ENCODE results near the gene GPR37L1.
"Not testable (repeated sequence)": the region's sequence is repeated elsewhere in the genome, so short reads cannot be mapped to it uniquely, and the experiment has no call there.

Gene GPR37L1

GRCh38 chr1:202107801-202108731 lies 14.7 kb upstream of the GPR37L1 start:
- DNase-seq (ENCODE audit: low read depth in 2 of 2): no peak

- no peak for DNase-seq (ENCODE audit: low read depth in 2 of 2)
Measured at GRCh38 chr1:202110977-202111376, 11.7 kb upstream of the GPR37L1 start.

GRCh38 chr1:202111589-202111988 lies 11.1 kb upstream of the GPR37L1 start:
- not testable (repeated sequence) for DNase-seq (ENCODE audit: low read depth in 2 of 2)

GRCh38 chr1:202112859-202113689 lies 9.6 kb upstream of the GPR37L1 start:
- DNase-seq (ENCODE audit: low read depth in 2 of 2): no peak

GRCh38 chr1:202113690-202114300 lies 8.9 kb upstream of the GPR37L1 start:
- DNase-seq (ENCODE audit: low read depth in 2 of 2): no peak

GRCh38 chr1:202116287-202116686 lies 6.4 kb upstream of the GPR37L1 start:
- no peak for DNase-seq (ENCODE audit: low read depth in 2 of 2)

GRCh38 chr1:202117898-202118371 lies 4.8 kb upstream of the GPR37L1 start:
- no peak for DNase-seq (ENCODE audit: low read depth in 2 of 2)

GRCh38 chr1:202121006-202121405 lies 1.7 kb upstream of the GPR37L1 start:
- DNase-seq (ENCODE audit: low read depth in 2 of 2): no peak

- DNase-seq (ENCODE audit: low read depth in 2 of 2): no peak
Measured at GRCh38 chr1:202123336-202123813, 658 bp downstream of the GPR37L1 start.

GRCh38 chr1:202124142-202124541 lies 1.4 kb downstream of the GPR37L1 start:
- DNase-seq (ENCODE audit: low read depth in 2 of 2): no peak

GRCh38 chr1:202125611-202126010 lies 2.9 kb downstream of the GPR37L1 start:
- no peak for DNase-seq (ENCODE audit: low read depth in 2 of 2)

- DNase-seq (ENCODE audit: low read depth in 2 of 2): no peak
Measured at GRCh38 chr1:202126426-202126825, 3.7 kb downstream of the GPR37L1 start.

GRCh38 chr1:202127061-202127460 lies 4.3 kb downstream of the GPR37L1 start:
- no peak for DNase-seq (ENCODE audit: low read depth in 2 of 2)

GRCh38 chr1:202127836-202128622 lies 5.3 kb downstream of the GPR37L1 start:
- no peak for DNase-seq (ENCODE audit: low read depth in 2 of 2)

GRCh38 chr1:202129453-202130296 lies 7.0 kb downstream of the GPR37L1 start:
- no peak for DNase-seq (ENCODE audit: low read depth in 2 of 2)

GRCh38 chr1:202130297-202130721 lies 7.6 kb downstream of the GPR37L1 start:
- no peak for DNase-seq (ENCODE audit: low read depth in 2 of 2)

- no peak for DNase-seq (ENCODE audit: low read depth in 2 of 2)
Measured at GRCh38 chr1:202130816-202131522, 8.3 kb downstream of the GPR37L1 start.

GRCh38 chr1:202131956-202132821 lies 9.5 kb downstream of the GPR37L1 start:
- DNase-seq (ENCODE audit: low read depth in 2 of 2): no peak

GRCh38 chr1:202133001-202133400 lies 10.3 kb downstream of the GPR37L1 start:
- DNase-seq (ENCODE audit: low read depth in 2 of 2): no peak
